ENCODE results near the gene ZNF772. TPM values are rescaled to one million over a fixed set of nuclear protein-coding genes. Genes with fewer than 3 reads are reported as not detected.
"Not testable (repeated sequence)": the region's sequence is repeated elsewhere in the genome, so short reads cannot be mapped to it uniquely, and the experiment has no call there.

The ZNF772 gene
- total and polyA plus RNA-seq, 2 of the 8 experiments (the other 6 are each of a cell fraction or from before 2014, with no cell fraction given): 4.0 to 15.2 TPM

DNA sequence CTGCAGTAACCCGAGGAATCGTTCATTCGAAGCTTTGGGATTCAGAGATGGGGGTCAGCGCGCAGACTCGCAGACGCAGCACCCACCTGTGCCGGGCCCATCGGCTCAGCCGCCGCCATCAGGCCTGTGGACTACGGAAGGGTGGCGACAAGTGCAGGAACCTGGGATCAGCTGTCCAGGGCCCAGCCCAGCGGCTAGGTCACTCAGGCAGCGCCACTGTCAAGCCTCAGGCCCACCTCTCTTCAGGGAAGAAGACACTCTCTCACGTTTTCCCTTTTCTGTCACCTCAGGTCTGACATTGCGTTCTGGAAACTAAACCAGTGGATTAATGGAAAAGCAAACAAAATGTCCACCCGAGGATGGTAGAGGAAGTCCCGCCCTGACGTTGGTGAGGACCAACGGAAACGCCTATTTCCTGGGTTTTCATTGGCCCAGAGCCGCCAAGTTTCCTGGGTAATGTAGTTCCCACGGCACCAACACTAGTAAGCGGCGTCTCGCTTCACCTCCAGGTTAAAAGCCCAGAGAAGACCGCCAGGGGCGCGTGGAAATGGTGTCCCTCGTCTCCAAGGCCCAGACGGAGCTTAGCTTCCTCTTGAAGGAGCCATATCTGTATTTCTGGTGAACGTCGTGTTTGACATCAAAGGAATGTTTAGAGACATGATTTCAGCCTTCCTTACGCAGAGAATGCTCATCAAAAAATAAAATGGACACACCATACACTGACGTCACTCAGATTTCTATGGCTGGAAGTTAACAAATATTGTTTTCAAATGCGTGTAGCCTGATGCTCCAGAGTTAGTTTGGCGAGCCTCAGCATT, at the start of gene ZNF772 (continued):
- TF ChIP-seq, protein P1, sequence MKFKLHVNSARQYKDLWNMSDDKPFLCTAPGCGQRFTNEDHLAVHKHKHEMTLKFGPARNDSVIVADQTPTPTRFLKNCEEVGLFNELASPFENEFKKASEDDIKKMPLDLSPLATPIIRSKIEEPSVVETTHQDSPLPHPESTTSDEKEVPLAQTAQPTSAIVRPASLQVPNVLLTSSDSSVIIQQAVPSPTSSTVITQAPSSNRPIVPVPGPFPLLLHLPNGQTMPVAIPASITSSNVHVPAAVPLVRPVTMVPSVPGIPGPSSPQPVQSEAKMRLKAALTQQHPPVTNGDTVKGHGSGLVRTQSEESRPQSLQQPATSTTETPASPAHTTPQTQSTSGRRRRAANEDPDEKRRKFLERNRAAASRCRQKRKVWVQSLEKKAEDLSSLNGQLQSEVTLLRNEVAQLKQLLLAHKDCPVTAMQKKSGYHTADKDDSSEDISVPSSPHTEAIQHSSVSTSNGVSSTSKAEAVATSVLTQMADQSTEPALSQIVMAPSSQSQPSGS (IDR thresholded peaks at IDR 0.05; ENCODE audit: low read length): no peak
- TF ChIP-seq KDM5A (IDR thresholded peaks at IDR 0.05; ENCODE audit: low read length) (no peak), TAF7 (optimal IDR thresholded peaks at IDR 0.05; ENCODE audit: borderline replicate concordance, low read depth, low read length) (no peak), MAFK (IDR thresholded peaks at IDR 0.05; ENCODE audit: low read depth, low read length) (no peak), MAX (IDR thresholded peaks at IDR 0.05) (peak; percentile 57), SP1 (IDR thresholded peaks at IDR 0.05; ENCODE audit: low read depth, low read length) (peak; percentile 92), SP4 (IDR thresholded peaks at IDR 0.05; ENCODE audit: low read length) (no peak)
- TF ChIP-seq, protein P2, sequence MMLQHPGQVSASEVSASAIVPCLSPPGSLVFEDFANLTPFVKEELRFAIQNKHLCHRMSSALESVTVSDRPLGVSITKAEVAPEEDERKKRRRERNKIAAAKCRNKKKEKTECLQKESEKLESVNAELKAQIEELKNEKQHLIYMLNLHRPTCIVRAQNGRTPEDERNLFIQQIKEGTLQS (IDR thresholded peaks at IDR 0.05; ENCODE audit: insufficient read depth, low read depth, low read length): no peak

- H4K20me1 ChIP-seq (replicated peaks in 1 of 2; ENCODE audit: control insufficient read depth in 1 of 2, insufficient read depth in 2 of 2, low read length in 2 of 2); H2AK5ac ChIP-seq (ENCODE audit: low read depth, low read length); H3K4me3 ChIP-seq (ENCODE audit: extremely low read depth in 1 of 4, insufficient read depth in 2 of 4, low read depth in 3 of 4, low read length in 4 of 4); H2BK120ac ChIP-seq (replicated peaks; ENCODE audit: low read depth, low read length); H3K36me3 ChIP-seq (ENCODE audit: control insufficient read depth in 2 of 4, insufficient read depth in 4 of 4, low read length in 3 of 4); H2BK12ac ChIP-seq (ENCODE audit: low read depth, low read length); H2AFZ ChIP-seq (ENCODE audit: low read length); H3K23ac ChIP-seq (ENCODE audit: insufficient read length); H3K27me3 ChIP-seq (replicated peaks in 1 of 4; ENCODE audit: control insufficient read depth in 3 of 4, extremely low read depth in 1 of 4, insufficient read depth in 3 of 4, low read length in 3 of 4); H3K9ac ChIP-seq (replicated peaks in 1 of 4; ENCODE audit: extremely low read depth in 1 of 4, low read depth in 3 of 4, low read length in 3 of 4); H4K8ac ChIP-seq (ENCODE audit: extremely low read depth, insufficient read depth, low read length); H3K56ac ChIP-seq (replicated peaks; ENCODE audit: insufficient read length, low read depth, low read length); H2BK20ac ChIP-seq (ENCODE audit: low read length); H3K79me1 ChIP-seq (ENCODE audit: low read depth, low read length); H3K4me2 ChIP-seq (ENCODE audit: insufficient read depth in 1 of 2, low read depth in 2 of 2, low read length in 2 of 2); H3K4me1 ChIP-seq (replicated peaks in 1 of 4; ENCODE audit: control insufficient read depth in 3 of 4, insufficient read depth in 4 of 4, low read length in 3 of 4); H3K79me2 ChIP-seq (ENCODE audit: control insufficient read depth in 1 of 2, insufficient read depth in 2 of 2, low read length in 2 of 2); H3K14ac ChIP-seq (ENCODE audit: insufficient read length); DNase-seq (ENCODE audit: low read depth in 1 of 2, low spot score in 2 of 2); FAIRE-seq; H3K27ac ChIP-seq (ENCODE audit: low read depth, low read length); H3K23me2 ChIP-seq (ENCODE audit: low read depth, low read length); H4K91ac ChIP-seq (replicated peaks; ENCODE audit: insufficient read length, low read length); H2BK15ac ChIP-seq (ENCODE audit: low read length); H4K5ac ChIP-seq (ENCODE audit: insufficient read length, low read depth, low read length); H3K4ac ChIP-seq (replicated peaks; ENCODE audit: insufficient read length, low read depth, low read length); H3K18ac ChIP-seq (ENCODE audit: extremely low read depth, low read length); H2BK5ac ChIP-seq (ENCODE audit: low read depth, low read length): not testable (repeated sequence)
- peaks cover 5 to 14% of the 10 kb centered on the region in 2 experiments for H3K9me3 ChIP-seq (ENCODE audit: insufficient read depth in 2 of 2, low read depth in 1 of 2, low read length in 1 of 2)
- POLR2A ChIA-PET (ENCODE audit: partially characterized antibody): interaction anchor here (0.6 kb wide), 1 partner anchor 413 kb away, joined by 4 read pairs; no protein-coding TSS in a partner anchor
- 95% methylated on average over 4 of the region's 4 CpGs; no CpG with 5 or more reads in 1 of the 2 experiments for WGBS, 2 experiments (ENCODE audit: extremely low coverage in 1 of 2, insufficient coverage in 1 of 2, insufficient read length in 1 of 2, insufficient replicate concordance in 2 of 2, low coverage in 1 of 2, low lambda C conversion rate in 2 of 2, missing lambda C conversion rate in 1 of 2)
- CTCF ChIA-PET (ENCODE audit: partially characterized antibody): interaction anchor here (0.7 kb wide), 1 partner anchor 96 kb away, joined by 3 read pairs; no protein-coding TSS in a partner anchor
These were observed 40.7 kb upstream of the ZNF772 start for GRCh38 chr19:57518021-57518420.

Measured in H1 (cell line).